COR-L47 (cell line): ENCODE data around the gene NAALAD2.
"Not testable (repeated sequence)": the region's sequence is repeated elsewhere in the genome, so short reads cannot be mapped to it uniquely, and the experiment has no call there.

Experiments used
- DNase-seq: peaks from one replicate; lab custom pipeline; 2025; lab: John Stamatoyannopoulos, UW

Gene NAALAD2

DNA sequence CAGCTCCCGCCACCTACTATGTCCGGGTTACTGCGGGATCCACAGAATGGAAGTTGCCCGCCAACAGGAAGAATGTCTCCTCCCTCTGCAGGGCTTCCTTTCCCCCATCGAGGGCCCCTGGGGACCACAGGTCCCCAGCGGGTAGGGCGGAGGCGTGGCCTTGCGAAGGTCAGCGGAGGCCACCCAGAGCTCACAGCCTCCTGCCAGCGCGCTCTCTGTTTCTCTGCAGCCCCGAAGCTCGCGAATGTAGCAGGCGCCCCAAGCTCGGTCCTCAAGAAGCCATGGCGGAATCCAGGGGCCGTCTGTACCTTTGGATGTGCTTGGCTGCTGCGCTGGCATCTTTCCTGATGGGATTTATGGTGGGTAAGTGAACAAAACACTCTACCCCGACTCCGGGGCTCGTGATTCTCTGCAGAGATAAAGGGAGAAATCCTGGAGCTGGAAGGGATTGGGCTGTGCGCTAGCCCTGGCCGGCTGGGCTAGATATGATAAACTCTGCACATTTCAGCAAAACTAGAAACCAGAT is at the start of gene NAALAD2:
Gene NAALAD2 (plus strand): TSS at position 186 of the 526 bp plus-strand sequence. CDS start 96 bp downstream, at position 282.
- no peak for DNase-seq

DNA sequence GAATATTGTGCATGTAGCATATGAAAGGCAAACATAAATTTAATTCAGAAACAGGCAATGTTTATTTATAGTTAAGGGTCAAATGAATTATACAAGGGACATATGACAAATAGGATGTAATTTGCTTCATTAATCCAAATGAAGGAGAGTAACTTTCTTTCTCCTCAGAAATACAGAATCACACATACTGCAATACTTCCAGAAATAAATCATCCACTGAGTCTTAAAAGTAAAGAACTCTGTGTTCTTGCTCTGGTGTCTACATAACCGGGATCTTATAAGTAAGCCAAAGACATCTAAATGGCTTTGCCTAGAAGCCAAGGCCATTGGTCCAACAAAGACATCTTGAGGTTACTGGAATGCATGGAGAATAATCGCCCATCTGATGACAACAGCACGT is 48.8 kb upstream of the NAALAD2 start, which contains the start of gene UBTFL1:
Gene UBTFL1 (plus strand): TSS at position 301 of the 400 bp plus-strand sequence. CDS start 0 bp downstream, at position 301.
- not testable (repeated sequence) for DNase-seq

DNA sequence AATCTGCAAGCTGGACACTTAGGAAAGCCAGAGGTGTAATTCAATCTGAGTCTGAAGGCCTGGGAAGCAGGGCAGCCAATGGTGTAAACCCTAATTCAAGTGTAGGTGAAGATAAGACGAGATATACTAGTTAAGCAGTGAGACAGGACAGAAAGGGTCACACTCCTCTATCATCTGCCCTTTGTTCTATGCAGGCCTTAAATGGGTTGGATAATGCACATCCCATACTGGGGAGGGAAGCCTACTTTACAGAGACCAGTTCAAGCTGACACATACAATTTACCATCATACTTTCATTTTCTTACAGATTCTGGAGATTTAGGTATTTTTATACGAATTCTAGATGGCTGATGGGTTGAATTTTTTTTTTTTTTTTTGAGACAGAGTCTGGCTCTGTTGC is 45.7 kb upstream of the NAALAD2 start:
- not testable (repeated sequence) for DNase-seq

DNA sequence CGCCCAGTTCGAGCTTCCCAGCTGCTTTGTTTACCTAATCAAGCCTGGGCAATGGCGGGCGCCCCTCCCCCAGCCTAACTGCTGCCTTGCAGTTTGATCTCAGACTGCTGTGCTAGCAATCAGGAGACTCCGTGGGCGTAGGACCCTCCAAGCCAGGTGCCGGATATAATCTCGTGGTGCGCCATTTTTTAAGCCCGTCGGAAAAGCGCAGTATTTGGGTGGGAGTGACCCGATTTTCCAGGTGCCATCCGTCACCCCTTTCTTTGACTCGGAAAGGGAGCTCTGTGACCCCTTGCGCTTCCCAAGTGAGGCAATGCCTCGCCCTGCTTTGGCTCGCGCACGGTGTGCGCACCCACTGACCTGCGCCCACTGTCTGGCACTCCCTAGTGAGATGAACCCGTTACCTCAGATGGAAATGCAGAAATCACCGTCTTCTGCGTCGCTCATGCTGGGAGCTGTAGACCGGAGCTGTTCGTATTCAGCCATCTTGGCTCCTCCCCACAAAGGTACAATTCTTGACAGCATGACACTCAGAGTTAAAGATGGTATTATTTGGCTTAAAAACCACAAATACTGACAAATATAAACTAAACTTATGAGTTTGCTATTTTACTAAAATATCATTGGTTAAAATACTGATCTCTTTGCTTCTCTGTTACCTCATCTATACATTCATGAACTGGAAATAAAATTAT is 39.1 kb upstream of the NAALAD2 start:
- DNase-seq = not testable (repeated sequence)

DNA sequence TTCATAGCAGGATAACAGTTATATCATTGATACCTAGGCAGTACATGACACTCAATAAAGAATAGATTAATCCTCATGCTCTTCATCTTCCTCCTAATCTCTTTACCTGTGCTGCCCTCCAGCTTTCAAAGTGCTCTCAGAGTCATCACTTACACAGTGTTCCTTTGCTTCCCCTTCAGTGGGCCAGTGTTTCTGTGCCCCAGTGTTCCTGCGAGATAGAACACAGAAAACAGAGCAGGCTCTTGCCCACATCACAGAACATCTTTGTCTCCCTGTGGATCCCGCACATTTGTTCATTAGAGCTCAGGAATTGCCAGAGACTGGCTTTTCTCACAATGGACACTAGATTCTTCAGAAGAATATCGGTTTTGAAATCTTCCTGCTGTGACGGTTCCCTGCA is 36.2 kb upstream of the NAALAD2 start:
- DNase-seq = not testable (repeated sequence)

DNA sequence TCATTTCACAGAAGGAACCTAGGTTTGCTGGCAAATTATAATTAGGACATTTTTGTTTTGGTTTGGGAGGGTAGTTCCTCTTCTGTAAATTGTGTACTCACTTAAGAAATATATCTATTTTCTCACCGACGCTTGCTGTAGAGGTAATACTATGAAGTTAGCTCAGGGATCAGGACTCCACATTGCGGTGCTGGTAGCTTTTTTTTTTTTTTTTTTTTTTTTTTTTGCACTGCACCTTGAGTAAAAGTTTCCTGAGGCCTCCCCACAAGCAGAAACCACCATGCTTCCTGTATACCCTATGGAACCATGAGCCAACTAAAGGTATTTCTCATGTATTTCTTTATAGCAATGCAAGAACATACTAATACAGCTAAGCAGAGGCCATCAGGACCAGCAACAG is 34.0 kb upstream of the NAALAD2 start:
- DNase-seq = no peak

DNA sequence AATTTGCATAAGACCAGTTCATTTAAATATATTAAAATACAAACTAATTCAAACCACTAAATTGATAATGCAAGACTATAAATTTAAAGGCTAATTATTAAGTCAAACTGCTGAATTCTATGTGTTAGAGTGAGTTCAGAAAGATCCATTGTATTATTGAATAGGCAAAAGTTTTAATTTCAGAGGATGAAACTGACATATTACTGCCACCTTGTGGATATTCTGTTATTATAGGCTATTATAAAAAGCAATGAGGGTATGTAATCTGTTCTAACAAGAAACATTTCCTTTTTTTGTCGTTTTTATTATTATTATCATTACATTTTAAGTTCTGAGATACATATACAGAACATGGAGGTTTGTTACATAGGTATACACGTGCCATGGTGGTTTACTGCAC is 20.9 kb upstream of the NAALAD2 start:
- DNase-seq = no peak

DNA sequence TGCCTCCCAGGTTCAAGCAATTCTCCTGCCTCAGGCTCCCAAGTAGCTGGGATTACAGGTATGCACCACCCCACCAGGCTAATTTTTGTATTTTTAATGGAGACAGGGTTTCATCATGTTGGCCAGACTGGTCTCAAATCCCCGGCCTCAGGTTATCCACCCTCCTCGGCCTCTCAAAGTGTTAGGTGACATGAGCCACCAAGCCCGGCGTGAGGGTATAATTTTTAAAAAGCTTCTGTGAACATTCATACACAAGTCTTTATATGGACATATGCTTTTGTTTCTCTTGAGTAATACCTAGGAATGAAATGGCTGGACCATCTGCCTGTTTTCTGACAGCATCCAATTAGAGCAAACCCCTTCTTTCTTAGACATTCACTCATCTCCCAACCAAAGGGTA is 14.3 kb upstream of the NAALAD2 start:
- DNase-seq = no peak

DNA sequence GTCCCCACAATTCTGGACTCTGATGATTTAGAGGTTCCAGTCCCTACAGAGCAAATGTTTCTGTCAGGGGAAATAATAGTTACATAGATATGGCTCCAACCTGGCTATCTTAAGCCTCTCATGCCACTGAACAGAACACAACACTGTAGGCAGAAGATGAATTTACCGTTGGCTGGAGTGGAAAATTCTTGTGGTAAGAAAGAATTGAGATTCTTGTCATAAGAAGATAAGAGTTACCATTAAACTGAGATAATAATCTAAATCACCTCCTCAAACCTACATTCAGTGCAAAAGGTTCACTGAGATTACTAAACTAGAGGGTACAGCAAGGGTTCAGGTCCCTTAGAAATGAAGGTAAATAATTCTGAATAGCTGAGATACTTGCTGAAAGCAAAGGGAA is 10.1 kb upstream of the NAALAD2 start:
- DNase-seq = no peak

DNA sequence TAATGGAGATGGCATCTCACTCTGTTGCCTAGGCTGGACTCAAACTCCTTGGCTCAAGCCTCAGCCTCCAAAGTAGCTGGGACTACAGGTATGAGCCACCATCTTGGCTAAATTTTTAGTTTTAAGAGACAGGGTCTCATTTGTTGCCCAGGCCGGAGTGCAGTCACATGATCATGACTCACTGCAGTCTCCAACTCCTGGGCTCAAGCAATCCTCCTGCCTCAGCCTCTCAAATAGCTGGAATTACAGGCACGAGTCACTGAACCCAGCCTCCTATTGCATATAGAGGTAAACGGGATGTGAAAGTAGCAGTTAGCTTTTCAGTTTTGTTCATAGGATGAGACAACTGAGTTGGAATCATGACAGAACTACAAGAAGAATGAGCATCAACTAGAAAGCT is 9.5 kb upstream of the NAALAD2 start:
- no peak for DNase-seq

DNA sequence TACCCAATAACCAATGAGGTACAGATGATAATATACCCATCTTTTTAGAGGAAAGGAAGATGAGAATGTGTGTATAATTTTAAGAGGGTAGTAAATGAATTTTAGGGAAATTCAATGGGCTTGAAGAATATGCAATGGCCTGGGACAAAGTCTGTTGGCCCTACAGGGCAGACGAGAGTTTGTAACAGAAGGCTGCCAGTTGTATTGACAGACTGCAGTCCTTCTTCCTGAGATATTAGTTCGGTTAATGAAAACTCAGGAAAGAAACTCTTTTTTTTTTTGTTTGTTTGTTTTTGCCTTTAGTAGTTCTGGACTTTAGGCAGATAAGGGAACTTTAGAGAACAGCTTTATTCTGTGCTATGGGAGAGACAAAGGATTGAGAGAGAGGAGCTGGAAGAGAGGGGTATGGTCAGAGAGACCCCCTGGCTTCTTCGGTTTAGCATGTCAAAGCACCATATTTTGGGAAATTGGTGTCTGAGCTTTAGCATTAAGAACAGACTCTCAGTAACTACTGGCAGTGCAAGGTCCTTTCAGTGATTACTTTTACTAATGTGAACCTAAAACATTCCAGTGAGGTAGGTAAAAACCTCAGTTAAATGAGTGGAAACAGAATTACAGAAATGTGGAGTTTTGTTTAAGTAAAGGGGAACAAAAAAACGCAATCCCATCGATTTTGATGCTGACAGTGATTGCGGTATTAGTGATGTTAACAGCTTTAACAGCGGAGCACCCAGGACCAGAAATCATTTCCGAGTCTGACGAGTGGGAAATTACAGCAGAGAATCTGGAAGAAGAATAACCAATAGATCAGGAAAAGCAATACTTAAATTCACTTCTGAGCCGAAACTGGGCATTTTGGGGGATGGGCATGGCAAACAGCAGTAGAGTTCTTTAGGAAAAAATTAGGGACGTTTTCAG is 644 bp upstream of the NAALAD2 start:
- DNase-seq = no peak

DNA sequence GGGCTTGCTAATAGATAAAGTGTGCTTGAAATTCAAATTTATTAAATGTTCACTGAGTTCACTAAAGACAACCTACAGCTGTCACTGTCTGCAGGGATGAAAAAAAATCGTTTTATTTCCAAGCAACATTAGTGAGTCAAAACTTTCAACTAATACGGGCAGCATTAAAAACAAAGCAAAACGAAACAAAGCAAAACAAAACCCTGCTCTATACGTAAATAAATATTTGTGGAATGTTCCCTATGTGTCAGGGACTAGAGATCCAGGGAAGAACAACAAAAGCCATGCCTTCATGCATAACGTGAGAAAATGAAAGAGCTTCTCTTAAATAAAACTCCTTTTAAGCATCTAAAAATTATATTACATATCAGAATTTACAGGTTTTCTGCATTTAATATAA is 553 bp downstream of the NAALAD2 start:
- no peak for DNase-seq

DNA sequence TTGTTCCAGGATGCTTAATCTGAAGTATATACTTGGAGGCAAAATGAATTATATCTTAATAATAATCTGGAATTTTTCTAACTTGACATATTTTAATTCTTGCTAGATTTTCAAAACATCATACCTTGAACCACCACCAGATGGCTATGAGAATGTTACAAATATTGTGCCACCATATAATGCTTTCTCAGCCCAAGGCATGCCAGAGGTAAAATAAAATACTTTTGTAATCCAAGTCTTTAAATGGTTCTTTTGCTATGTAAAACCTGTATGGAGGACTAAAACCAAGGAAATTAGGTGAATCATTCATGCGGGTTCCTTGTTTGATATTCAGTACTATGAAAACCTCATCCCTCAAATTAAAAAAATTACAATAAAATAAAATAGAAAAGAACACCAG is 14.4 kb downstream of the NAALAD2 start:
- DNase-seq = no peak

DNA sequence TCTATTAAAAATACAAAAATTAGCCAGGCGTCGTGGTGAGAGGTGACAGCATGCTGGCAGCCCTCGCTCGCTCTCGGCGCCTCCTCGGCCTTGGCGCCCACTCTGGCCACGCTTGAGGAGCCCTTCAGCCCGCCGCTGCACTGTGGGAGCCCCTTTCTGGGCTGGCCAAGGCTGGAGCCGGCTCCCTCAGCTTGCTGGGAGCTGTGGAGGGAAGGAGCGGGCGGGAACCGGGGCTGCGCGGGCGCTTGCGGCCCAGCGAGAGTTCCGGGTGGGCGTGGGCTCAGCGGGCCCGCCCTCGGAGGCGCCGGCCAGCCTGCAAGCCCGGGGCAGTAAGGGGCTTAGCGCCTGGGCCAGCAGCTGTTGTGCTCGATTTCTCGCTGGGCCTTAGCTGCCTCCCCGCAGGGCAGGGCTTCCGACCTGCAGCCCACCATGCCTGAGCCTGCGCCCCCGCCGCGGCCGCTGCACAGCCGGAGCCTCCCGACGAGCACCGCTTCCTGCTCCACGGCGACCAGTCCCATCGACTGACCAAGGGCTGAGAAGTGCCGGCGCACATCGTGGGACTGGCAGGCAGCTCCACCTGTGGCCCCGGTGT is 32.6 kb downstream of the NAALAD2 start:
- DNase-seq = not testable (repeated sequence)

DNA sequence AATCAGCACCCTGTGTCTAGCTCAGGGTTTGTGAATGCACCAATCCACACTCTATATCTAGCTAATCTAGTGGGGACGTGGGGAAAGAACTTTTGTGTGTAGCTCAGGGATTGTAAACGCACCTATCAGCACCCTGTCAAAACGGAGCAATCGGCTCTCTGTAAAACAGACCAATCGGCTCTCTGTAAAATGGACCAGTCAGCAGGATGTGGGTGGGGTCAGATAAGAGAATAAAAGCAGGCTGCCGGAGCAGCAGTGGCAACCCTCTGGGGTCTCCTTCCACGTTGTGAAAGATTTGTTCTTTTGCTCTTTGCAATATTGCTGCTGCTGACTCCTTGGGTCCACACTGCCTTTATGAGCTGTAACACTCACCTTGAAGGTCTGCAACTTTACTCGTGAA is 33.2 kb downstream of the NAALAD2 start:
- not testable (repeated sequence) for DNase-seq

DNA sequence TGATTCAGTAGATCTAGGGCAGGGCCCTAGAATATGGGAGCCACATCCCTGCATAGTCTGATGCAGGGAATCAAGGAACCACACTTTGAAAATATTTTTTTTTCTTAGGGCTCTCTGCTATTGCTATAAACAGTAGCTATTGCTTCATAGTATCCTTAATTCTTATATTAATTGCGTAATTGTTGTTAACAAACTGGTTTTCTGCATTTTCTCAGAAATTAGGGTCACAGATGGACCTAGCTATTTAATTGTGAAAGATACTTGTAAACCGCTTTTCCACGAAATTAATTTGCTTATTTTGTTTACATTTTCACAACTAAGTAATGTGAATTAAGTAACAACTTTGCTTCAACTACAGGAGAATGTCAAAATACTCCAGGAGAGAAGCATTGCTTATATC is 34.1 kb downstream of the NAALAD2 start:
- DNase-seq = no peak

DNA sequence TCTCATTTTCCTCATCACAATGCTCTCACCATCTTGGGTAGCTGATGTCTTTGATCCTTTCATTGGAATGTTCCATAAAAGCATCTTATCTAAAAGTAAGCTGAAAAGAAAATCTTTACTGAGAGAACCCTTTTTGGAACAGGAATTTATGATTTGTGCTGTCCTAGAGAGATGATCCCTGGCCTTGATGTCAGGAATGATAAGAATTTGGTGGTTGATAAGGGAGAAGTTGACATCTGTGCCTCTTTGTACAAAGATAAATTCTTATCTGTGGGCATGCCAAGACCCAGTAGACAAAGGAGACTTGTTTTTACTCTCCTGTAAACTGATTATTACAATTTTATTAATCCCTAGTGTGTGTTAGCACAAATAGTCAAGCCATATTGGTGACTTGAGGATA is 36.9 kb downstream of the NAALAD2 start:
- no peak for DNase-seq

DNA sequence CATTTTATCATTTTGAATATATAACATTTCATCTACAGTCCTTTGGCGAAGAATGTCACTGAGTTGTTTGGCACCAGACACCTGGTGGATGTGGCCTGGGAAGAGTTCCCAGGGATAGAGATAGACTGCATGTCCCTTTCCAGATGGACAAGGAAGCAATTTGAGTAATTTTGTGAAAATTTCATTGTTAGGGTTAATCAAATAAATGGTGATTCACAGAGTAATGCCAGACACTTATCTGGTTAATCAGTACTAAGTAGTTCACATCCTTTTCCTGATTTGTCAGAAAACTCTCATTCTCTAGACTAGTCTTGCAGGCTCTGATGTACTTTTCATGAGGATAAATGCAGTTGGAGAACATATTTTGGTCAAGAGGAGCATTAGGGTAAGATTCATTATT is 41.6 kb downstream of the NAALAD2 start:
- no peak for DNase-seq

DNA sequence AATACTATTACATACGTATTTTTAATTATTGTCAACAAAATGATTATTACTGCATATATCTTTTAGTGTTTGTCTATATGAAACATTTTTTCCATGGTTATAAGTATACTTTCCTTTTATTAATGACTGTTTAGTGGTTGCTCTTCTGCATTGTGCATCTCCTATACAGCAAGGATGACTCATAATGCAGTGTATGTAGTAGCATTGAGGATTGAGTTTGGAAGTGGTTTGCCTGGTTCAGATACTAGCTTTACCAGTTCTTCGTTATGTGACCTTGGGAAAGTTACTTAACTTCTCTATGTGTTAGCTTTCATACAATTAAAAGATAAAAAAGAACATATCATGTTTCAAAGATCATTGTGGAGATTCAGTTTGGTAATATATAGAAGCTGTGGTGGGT is 44.3 kb downstream of the NAALAD2 start:
- DNase-seq = no peak

DNA sequence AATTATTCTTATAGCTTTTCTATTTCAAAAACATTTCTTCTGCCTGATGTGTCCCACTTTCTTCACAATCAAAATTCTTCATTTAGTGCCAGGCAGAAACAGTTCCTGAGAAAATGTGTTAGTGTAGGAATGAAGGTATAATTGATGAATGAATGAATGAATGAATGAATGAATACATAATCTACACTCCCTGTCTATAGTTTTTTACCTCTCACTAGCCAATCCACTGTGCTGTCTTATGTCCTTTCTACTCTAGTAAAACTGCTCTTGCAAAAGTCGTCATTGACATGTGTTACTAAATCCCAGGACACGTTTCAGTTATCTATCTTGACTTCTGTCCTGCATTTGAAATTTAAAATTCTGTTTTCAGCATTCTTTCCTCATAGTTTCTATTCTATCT is 45.5 kb downstream of the NAALAD2 start:
- no peak for DNase-seq

DNA sequence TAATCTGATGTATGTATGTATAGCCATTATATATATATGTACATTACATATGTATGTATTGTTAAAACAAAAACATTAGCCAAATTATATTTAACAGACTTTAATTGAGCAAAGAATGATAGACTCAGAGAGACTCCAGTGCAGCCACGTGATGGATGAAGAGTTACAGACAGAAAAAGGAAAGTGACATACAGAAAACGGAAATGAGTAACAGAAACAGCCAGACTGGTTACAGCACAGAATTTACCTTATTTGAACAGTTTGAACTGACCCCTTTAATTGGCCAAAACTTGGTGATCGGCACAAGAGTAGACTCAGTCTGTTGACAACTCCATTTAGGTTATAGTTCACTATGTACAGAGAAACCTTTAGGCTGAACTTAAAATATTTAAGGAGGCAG is 53.4 kb downstream of the NAALAD2 start:
- DNase-seq = no peak

DNA sequence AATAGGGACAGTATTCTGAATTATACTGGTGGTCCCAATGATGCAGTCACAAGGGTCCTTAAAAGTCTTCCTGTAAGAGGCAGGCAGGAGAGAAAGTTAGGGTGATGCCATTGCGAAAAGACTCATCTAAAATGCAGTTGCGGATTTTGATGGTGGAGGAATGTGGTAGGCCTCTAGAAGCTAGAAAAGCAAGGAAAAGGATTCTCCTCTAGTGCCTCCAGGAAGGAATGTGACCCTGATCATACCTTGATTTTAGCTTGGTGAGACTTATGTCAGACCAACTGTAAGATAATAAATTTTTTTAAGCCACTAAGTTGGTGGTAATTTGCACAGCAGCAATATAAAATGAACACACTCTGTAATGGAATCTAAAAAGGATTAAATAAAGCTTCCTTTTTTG is 54.5 kb downstream of the NAALAD2 start:
- DNase-seq = no peak
